Lung (tissue), 12 donors: ENCODE measurements around the gene PFDN2. TPM values are rescaled to one million over a fixed set of nuclear protein-coding genes. Genes with fewer than 3 reads are reported as not detected.
"Not testable (repeated sequence)": the region's sequence is repeated elsewhere in the genome, so short reads cannot be mapped to it uniquely, and the experiment has no call there.

ENCODE experiments used
- ATAC-seq: fragments of 200-7000 bp; cut with Tn5 transposase; one replicate; pipeline ENCODE4 v1.9.1; 2020; ENCODE audit warnings: moderate number of reproducible peaks; ENCODE audit not compliant: insufficient read depth, low FRiP score
- DNase-seq, 3 donors: peaks; one replicate each; pipeline ENCODE4 v3.0.0-alpha.2; 2013 to 2017
- H3K27ac ChIP-seq, 2 donors: one replicate each; pipeline ENCODE4 v1.5.1; 2013; ENCODE audit warnings: mild to moderate bottlenecking in 2 of 2, moderate library complexity in 2 of 2, control low read depth in 1 of 2, inconsistent platforms in 1 of 2, low read depth in 1 of 2, low read length in 1 of 2
- H3K27me3 ChIP-seq, 3 donors: one replicate each; pipeline ENCODE4 v1.5.1; 2013; ENCODE audit warnings: low read length in 2 of 3; ENCODE audit not compliant: control insufficient read depth in 3 of 3, insufficient read depth in 3 of 3
- H3K36me3 ChIP-seq, 4 donors: one replicate each; pipeline ENCODE4 v1.5.1; 2013; ENCODE audit warnings: low read length in 4 of 4, mild to moderate bottlenecking in 1 of 4, moderate library complexity in 1 of 4; ENCODE audit not compliant: control insufficient read depth in 4 of 4, insufficient read depth in 4 of 4
- H3K4me1 ChIP-seq, 5 donors: one replicate each; pipeline ENCODE4 v1.5.1; 2013; ENCODE audit warnings: low read length in 5 of 5, mild to moderate bottlenecking in 2 of 5, moderate library complexity in 1 of 5; ENCODE audit not compliant: control insufficient read depth in 5 of 5, insufficient read depth in 5 of 5
- H3K4me3 ChIP-seq: one replicate; pipeline ENCODE4 v1.5.1; 2013; ENCODE audit warnings: mild to moderate bottlenecking, control low read depth, moderate library complexity
- H3K9ac ChIP-seq, 2 donors: one replicate each; pipeline ENCODE4 v1.5.1; 2013; ENCODE audit warnings: low read length in 2 of 2, control low read depth in 1 of 2; ENCODE audit not compliant: insufficient read depth in 1 of 2
- H3K9me3 ChIP-seq, 4 donors: one replicate each; pipeline ENCODE4 v1.5.1; 2013; ENCODE audit warnings: low read length in 3 of 4, mild to moderate bottlenecking in 1 of 4, moderate library complexity in 1 of 4; ENCODE audit not compliant: control insufficient read depth in 4 of 4, insufficient read depth in 3 of 4
- WGBS, 2 donors: extraction: QIAGEN DNeasy Blood & Tissue Kit; methylation state at CpG; one replicate each; pipeline ENCODE4 v1.1.7; 2013; 5-methylcytosine and 5-hydroxymethylcytosine counted together
- polyA plus RNA-seq, 2 donors: library from polyadenylated mRNA; stranded (reverse); fragments of 200-250 nt; gene quantifications; one replicate each; pipeline ENCODE4 v1.2.1, GENCODE V29; 2013
- total RNA-seq, 2 donors: library from RNA; depleted of rRNA in 1 of 2; stranded (reverse); fragments of >200 nt in 1 of 2; gene quantifications; one replicate each; pipeline ENCODE4 v1.2.1, GENCODE V29; 2014 to 2021
- TF ChIP-seq, protein P1 (sequence below): IDR thresholded peaks from 2 replicates; pipeline ENCODE4 v1.5.1; 2012; ENCODE audit warnings: mild to moderate bottlenecking; ENCODE audit errors: control extremely low read depth, extremely low read depth
- donor health status: control.
- donor health status: control.
- donor health status: Bipolar disorder and iron deficiency.
- donor health status: healthy.
- donor health status: DM: yes; HTN: yes; CAD: no.

PFDN2 gene
- total and polyA plus RNA-seq, 4 donors: 21.5 to 324 (median 93.5) TPM

DNA sequence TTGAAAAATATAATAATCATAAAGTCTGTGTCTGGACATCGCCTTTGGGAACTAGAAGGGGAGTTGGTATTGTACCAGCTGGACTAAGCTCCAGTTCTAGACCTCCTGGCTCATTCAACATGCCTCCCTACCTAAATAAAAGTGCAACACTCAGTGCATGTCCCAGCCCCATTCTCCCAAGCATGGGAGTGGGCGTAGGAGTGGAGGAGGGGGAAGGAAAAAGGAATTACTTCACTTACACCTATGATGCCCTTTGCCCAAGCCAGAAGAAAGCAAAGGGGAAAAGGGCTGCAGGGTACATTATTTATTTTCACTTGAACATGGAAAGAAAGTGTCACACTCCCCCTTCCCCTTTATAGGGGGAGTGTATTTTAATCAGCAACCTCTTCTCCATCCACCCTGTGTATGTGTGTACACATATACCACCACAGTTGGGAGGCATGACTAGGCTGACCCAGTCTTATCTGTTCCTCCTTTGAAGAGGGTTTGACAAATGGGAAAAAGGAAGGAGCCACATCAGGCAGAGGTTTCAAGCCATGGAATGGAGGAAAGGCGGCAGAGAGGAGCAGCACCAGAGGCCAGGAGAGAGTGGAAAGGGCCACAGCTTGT, 3.3 kb upstream of the PFDN2 start:
- TF ChIP-seq, protein P1, sequence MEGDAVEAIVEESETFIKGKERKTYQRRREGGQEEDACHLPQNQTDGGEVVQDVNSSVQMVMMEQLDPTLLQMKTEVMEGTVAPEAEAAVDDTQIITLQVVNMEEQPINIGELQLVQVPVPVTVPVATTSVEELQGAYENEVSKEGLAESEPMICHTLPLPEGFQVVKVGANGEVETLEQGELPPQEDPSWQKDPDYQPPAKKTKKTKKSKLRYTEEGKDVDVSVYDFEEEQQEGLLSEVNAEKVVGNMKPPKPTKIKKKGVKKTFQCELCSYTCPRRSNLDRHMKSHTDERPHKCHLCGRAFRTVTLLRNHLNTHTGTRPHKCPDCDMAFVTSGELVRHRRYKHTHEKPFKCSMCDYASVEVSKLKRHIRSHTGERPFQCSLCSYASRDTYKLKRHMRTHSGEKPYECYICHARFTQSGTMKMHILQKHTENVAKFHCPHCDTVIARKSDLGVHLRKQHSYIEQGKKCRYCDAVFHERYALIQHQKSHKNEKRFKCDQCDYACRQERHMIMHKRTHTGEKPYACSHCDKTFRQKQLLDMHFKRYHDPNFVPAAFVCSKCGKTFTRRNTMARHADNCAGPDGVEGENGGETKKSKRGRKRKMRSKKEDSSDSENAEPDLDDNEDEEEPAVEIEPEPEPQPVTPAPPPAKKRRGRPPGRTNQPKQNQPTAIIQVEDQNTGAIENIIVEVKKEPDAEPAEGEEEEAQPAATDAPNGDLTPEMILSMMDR: no peak
- Histone ChIP-seq H3K4me1 (peaks cover 9 to 24% (median 15%) of the 10 kb centered on the region in 5 donors), H3K27me3 (no peaks in the 10 kb centered on the region), H3K27ac (no peak overlapping the region), H3K9ac (no peak overlapping the region), H3K4me3 (no peak overlapping the region), H3K9me3 (no peaks in the 10 kb centered on the region), H3K36me3 (peaks cover 16 to 37% (median 28%) of the 10 kb centered on the region in 4 donors)
- whole genome bisulfite sequencing, 2 donors: 87 to 92% methylated on average over 3 of the region's 3 CpGs
- ATAC-seq (no peak), DNase-seq (no peak)

DNA sequence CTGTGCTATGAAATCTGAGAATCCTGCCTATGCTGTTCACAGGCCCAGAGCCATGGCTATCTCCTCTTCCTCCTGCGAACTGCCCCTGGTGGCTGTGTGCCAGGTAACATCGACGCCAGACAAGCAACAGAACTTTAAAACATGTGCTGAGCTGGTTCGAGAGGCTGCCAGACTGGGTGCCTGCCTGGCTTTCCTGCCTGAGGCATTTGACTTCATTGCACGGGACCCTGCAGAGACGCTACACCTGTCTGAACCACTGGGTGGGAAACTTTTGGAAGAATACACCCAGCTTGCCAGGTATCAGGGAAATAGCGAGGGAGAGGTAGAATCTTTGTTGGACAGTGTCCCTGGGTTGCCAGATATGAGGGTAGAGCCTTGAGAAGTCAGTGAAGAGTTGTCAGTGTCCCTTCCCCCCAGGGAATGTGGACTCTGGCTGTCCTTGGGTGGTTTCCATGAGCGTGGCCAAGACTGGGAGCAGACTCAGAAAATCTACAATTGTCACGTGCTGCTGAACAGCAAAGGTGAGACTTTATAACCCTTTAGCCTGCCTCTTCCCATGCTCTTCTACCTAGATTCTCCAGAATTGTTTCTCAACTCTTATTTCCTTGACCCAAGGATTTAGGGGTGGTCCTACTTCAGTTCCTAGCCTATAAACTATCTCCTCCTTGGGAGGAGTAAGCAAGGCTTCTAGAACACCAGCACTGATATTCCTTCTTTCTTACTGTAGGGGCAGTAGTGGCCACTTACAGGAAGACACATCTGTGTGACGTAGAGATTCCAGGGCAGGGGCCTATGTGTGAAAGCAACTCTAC, 1.5 kb upstream of the PFDN2 start:
- TF ChIP-seq, protein P1: no peak
- Histone ChIP-seq H3K4me1 (peaks cover 9 to 24% (median 17%) of the 10 kb centered on the region in 5 donors), H3K27ac (peak overlapping the region; percentile 35 to 90), H3K4me3 (no peak overlapping the region), H3K27me3 (no peaks in the 10 kb centered on the region), H3K9ac (peak overlapping the region in 1 of 2 donors; percentile 90), H3K9me3 (no peaks in the 10 kb centered on the region), H3K36me3 (peaks cover 12 to 36% (median 28%) of the 10 kb centered on the region in 4 donors)
- DNase-seq: peak; percentile 49 to 71 (median 63)
- WGBS, 2 donors: 51 to 66% methylated on average over 10 of the region's 10 CpGs
- peak; percentile 38 for ATAC-seq

DNA sequence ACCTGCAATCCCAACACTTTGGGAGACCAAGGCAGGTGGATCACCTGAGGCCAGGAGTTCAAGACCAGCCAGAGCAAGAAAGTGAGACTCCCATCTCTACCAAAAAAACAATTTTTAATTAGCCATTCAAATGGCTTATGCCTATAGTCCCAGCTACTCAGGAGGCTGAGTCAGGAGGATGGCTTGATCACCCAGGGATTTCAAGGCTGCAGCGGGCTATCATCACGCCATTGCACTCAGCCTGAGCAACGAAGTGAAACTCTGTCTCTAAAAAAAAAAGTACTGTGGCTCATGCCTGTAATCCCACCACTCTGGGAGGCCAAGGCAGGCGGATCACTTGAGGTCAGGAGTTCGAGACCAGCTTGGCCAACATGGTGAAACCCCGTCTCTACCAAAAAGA, 1.9 kb downstream of the PFDN2 start:
- not testable (repeated sequence) for H3K4me3 ChIP-seq, H3K27ac ChIP-seq, DNase-seq, H3K9ac ChIP-seq, H3K27me3 ChIP-seq, ATAC-seq, H3K9me3 ChIP-seq, H3K36me3 ChIP-seq
- WGBS, 2 donors: 89 to 92% methylated on average over 6 of the region's 6 CpGs
- H3K4me1 ChIP-seq: peaks cover 9 to 31% (median 19%) of the 10 kb centered on the region in 5 donors

DNA sequence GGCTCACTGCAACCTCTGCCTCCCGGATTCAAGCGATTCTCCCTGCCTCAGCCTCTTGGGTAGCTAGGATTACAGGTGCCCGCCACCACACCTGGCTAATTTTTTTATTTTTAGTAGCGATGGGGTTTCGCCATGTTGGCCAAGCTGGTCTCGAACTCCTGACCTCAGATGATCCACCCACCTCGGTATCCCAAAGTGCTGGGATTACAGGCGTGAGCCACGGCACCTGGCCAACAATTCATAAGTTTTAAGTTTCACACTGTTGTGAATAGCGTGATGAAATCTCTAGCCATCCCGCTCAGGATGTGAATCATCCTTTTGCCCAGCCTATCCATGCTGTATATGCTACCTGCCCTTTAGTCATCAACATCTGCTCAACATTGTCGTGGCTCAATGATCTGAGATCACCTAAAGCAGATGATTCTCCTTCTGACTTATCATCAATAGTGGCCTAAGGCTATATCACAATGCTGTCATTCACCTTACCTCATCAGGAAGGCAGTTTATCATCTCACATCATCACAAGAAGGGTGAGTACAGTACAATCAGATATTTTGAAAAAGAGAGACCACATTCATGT, 2.6 kb downstream of the PFDN2 start:
- no peaks in the 10 kb centered on the region for H3K27me3 ChIP-seq
- ATAC-seq (no peak), DNase-seq (no peak)
- H3K36me3 ChIP-seq: peaks cover 4 to 10% (median 5%) of the 10 kb centered on the region in 4 donors
- 84 to 88% methylated on average over 12 of the region's 12 CpGs for WGBS, 2 donors
- TF ChIP-seq, protein P1: no peak
- H3K27ac ChIP-seq: no peak overlapping the region
- H3K9me3 ChIP-seq: no peaks in the 10 kb centered on the region
- no peak overlapping the region for H3K4me3 ChIP-seq
- H3K9ac ChIP-seq: no peak overlapping the region
- peaks cover 9 to 31% (median 19%) of the 10 kb centered on the region in 5 donors for H3K4me1 ChIP-seq
